ENCODE measurements around the gene IWS1.
"Not testable (repeated sequence)": the region's sequence is repeated elsewhere in the genome, so short reads cannot be mapped to it uniquely, and the experiment has no call there.

Gene IWS1

DNA sequence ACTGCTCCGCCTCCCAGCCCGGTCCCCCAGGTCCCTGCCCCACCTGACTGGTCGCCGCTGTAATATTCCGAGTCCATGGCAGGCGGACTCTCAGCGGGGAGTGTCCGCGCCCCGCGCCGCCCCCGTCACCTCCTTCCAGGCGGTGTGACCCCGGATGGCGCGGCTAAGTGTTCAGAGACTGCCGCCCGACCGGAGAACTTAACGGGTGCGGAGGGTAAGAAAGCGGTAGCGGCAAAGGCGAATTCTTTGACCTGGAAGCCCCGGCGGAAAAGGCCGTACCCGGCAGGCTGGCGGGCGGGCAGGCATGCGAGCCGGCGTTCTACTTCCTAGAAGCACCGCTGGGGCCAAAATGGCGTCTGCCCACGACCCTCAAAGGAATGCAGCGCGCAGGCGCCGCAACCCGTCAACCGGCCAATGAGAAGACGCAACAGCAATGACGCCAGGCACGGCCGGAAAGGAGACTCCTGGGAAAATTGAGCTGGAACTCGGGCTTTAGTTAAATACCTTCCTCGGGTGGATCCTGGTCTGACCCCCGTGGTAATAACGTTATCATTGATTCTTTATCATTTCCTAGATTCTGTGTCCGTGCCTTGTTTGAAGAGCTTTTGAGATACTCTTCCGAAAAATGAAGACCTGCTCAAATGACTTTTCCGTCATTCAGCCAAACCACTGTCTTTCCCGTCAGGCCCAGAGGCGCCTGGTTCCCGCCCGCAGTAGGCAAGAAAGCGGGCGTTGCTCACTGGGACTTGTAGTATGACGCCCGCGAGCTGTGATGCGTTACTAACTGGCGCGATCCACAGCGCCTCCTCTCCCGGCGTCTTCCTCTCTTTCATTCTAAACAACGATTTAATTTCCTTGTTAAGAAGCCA, at the start of gene IWS1:
Gene IWS1, minus strand, starts transcription at position 358 of the 869 bp plus-strand sequence. Its CDS starts 281 bp downstream, at position 77.
- peak; percentile 100 for DNase-seq (ENCODE audit: low read depth)

DNA sequence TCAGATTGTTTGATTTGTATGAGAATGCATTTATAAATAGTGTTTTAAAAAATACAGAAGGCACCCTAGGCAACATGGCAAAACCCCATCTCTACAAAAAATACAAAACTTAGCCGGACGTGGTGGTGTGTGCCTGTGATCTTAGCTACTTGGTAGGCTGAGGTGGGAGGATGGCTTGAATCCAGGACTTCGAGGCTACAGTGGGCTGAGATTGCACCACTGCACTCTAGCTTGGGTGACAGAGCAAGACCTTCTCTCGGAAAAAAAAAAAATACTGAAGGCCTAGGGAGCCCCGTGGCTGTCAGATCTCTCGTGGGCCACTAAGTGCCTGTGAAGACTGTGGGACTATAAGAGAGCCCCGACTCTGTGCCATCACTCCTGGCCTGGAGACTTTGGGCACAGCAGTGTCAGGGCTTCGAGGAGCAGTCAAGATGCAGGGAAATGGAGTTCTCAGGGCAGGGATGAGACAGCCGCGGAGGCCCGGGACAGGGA, 49.7 kb upstream of the IWS1 start:
- DNase-seq (ENCODE audit: low read depth): no peak

GRCh38 chr2:127575185-127575765, 49.0 kb upstream of the IWS1 start:
- DNase-seq (ENCODE audit: low read depth): no peak

GRCh38 chr2:127574656-127575055, 48.4 kb upstream of the IWS1 start:
- DNase-seq (ENCODE audit: low read depth): no peak

DNA sequence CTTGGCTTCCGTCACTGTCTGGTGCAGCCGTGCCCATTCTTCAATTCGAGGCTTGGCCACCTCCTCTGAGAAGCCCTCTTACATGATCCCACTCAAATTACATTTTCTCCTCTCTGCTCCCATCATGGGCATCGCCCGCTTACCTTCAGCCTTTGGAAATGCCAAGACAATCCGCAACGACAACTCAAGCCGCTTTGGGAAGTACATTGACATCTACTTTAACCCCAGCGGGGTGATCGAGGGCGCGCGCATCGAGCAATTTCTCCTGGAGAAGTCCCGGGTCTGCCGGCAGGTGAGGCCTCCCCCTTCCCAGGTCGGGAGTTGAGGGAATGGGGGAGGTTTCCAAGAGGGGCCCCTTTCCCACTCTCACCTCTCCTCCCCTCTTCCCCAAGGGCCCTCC, 47.5 kb upstream of the IWS1 start:
- no peak for DNase-seq (ENCODE audit: low read depth)

DNA sequence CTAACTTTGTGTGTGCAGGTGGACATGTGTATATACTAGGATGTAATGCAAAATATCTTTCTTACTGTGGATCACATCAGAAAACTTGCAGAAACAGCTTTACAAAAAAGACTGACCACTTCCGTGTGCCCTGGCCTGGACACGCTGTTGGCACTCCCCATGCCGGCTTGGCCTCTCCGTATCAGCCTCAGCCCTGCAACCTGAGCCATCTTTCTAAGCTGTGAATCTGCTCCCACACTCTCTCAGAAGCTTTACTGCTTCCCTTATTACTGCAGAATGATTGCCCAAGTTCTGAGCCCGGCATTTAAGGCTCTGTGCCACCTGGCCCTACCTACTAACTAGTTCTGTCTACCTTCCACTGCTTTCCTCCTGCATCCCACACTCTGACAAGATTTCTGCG, 47.0 kb upstream of the IWS1 start:
- DNase-seq (ENCODE audit: low read depth): no peak

DNA sequence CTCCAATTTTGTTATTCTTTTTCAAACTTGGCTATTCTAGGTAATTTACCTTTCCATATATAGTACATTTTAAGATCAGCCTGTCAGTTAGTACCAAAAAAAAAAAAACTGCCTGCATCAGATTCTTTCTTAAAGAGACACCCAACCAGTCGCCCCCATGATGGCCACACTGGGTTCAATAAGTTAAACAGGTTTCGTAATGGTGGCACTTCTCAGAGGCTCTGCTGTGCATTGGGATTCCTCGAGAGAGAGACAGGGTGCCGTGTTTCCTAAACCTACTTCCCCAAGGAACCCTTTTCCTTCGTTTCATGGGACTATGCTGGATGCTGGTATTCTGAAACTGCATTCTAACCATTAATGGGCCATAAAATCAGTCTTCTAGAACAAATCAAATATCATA, 46.6 kb upstream of the IWS1 start:
- DNase-seq (ENCODE audit: low read depth): no peak

GRCh38 chr2:127572352-127572751, 46.1 kb upstream of the IWS1 start:
- not testable (repeated sequence) for DNase-seq (ENCODE audit: low read depth)

GRCh38 chr2:127570282-127571250, 44.3 kb upstream of the IWS1 start:
- DNase-seq (ENCODE audit: low read depth): no peak

GRCh38 chr2:127569666-127570065, 43.4 kb upstream of the IWS1 start:
- no peak for DNase-seq (ENCODE audit: low read depth)

DNA sequence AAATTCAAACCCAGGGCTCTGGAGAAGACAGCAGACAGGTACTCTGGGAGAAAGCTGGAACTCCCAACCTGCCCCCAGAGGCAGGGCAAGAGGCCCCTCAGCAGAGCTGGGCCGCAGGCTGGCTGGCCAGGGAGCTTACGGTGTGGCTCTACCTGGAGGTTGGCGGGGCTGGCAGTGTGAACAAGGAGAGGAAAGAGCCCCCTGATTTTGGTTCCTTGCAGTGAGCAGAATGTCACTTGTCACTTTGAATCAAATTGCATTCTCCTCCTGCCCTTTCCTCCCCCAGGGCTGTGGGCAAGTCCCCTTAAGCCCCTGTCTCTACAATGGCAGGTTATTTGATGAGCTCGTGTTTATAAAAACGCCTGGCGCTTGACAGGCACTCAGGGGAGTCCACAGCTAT, 41.8 kb upstream of the IWS1 start:
- no peak for DNase-seq (ENCODE audit: low read depth)

- DNase-seq (ENCODE audit: low read depth): no peak
Observed at GRCh38 chr2:127567351-127567854, 41.1 kb upstream of the IWS1 start.

GRCh38 chr2:127566576-127566975, 40.3 kb upstream of the IWS1 start:
- DNase-seq (ENCODE audit: low read depth): no peak

DNA sequence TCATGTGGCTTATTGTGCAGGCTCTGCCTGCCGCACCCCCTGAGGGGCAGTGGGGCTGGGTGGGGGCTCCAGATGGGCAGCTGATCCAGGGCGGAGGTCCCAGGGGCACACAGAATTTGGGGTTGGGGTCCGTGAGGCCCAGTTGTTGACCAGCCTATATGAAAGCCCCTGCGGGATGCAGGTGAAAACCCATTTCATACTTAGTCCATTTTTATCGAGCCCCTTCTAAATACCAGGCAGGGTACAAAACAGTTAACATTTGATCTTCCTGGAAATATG, 39.8 kb upstream of the IWS1 start:
- no peak for DNase-seq (ENCODE audit: low read depth)

DNA sequence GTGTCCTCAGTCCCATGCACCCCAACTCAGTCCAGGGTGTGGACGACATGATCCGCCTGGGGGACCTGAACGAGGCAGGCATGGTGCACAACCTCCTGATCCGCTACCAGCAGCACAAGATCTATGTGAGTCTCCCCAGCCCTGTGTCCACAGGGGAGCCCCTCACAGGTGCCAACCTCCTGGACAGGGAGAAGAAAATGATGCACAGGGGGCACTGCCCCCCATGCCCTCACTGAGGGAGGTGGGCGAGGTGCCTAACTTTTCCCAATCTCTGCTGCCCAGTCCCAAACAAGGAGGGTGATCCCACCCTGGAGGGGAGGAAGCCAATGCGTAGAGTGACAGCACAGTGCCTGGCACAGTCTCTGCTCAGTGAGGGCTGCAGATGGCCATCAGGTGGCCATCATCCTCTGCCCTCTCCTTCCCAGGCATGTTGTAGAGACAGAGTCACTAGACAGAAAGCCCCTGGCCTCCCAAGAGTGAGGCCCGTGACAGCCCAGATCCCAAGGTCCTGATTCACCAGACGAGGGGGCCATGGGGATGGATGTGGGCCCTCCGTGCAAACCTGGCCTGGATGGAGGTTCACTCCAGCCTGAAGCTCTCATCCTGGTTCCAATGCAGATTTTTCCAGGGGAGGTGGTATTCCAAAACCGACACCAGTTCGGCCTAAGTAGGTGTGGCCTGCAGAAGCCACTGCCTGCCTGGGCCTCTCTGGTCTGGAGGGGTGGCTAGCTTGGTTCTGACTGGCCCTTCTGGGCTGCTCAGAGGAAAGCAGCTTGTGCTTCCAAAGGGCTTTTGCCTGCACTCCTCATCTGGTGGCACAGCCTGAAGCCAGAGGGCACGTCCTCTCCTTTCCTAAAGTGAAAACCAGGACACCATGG, 39.2 kb upstream of the IWS1 start:
- no peak for DNase-seq (ENCODE audit: low read depth)

GRCh38 chr2:127564429-127565260, 38.4 kb upstream of the IWS1 start:
- no peak for DNase-seq (ENCODE audit: low read depth)

- DNase-seq (ENCODE audit: low read depth): no peak
Observed at GRCh38 chr2:127563458-127564428, 37.5 kb upstream of the IWS1 start.

DNA sequence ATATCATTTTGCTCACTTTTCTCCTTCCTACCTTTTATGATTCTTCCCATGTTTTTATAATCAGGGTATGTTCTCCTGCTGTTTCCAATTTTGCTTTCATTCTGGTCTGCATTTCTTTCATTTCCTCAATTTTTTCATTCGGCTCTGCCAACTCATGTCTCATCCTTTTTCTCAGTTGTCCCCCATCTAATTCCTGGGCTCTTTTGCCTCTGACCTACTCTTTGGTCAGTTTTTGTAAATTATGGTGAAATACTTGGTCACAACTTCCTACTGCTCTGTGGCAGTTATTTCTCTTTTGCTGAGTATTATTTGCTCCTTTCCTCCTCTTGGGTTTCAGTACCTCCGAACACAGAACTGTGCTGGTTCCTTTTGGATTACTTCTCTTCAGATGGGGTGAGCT, 36.6 kb upstream of the IWS1 start:
- DNase-seq (ENCODE audit: low read depth): no peak

- no peak for DNase-seq (ENCODE audit: low read depth)
Observed at GRCh38 chr2:127561371-127561770, 35.1 kb upstream of the IWS1 start.

All from HS-27A (cell line).